ENCODE results near the gene WDR81.

GRCh38 chr17:1724351-1724868 lies at the start of gene WDR81:
- TF ChIP-seq CTCF (IDR thresholded peaks at IDR 0.05) = no peak
- peak; percentile 24 to 25 for TF ChIP-seq POLR2A (IDR thresholded peaks at IDR 0.05)

Data from Peyer's patch (tissue), 4 donors.